ENCODE results near the gene EPHB2.

Gene EPHB2

DNA sequence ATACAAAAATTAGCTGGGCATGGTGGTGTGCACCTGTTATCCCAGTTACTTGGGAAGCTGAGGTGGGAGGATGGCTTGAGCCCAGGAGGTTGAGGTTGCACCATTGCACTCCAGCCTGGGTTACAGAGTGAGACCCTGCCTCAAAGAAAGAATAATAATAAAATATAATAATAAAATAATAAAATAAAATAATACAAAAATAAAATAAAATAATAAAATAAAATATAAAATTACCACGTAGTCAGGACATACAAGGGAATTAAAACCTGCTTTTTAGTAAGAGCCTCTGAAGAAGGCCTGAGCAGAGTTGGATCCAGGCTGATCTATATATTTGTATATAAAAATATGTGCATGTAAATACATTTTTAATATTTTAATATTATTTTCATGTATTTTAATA is 41.7 kb downstream of the EPHB2 start:
- no peak for DNase-seq

GRCh38 chr1:22753481-22753971 is 42.9 kb downstream of the EPHB2 start:
- DNase-seq, result no peak

DNA sequence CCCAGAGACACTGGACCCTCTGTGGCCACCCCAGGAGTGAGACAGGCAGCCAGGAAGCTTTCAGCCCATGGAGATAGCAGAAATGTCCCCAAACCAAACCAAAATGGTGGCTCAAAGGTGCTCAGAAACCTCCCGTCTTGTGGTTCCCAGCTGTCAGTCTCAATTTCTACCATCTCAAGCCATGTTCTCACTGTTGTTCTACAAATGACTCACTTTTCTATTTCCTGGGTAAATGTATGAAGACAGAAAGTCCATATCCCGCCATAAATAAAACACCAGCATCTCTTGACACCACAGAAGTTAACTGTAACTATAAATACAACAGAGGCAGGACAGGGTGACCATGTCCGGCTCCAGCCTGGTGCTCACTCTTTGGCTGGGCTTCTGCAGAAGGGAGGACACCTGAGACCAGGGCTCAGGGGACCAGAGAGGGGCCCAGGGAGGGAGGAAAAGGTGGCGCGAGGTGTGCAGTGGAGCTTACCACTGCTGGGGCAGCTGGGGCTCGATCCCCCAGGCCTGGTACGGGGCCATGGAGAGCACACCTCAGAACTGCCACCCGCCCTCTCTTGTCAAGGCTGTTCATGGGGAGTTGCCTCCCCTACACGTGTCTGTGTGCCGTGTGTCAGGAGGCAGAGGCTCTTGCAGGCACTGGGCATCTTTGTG is 43.6 kb downstream of the EPHB2 start:
- DNase-seq, result no peak

- DNase-seq, result no peak
Measured at GRCh38 chr1:22754824-22755223, 44.2 kb downstream of the EPHB2 start.

DNA sequence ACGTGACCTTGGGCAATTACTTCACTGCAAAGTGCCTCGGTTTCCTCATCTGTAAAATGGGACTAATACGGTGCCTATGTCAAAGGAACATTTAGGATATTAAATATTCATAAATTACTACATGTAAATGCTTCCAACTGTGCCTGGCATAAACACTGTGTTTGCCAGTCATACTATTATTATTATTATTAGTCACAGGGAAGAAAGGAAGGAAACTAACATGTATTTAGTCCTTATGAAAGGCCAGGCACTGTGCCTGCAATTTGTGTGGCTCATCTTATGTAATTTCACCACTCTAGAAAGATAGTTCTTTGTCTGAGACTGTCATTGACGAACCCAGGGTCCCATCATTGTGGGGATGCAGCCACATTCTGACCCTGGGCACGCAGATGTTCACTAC is 45.0 kb downstream of the EPHB2 start:
- DNase-seq, result no peak

DNA sequence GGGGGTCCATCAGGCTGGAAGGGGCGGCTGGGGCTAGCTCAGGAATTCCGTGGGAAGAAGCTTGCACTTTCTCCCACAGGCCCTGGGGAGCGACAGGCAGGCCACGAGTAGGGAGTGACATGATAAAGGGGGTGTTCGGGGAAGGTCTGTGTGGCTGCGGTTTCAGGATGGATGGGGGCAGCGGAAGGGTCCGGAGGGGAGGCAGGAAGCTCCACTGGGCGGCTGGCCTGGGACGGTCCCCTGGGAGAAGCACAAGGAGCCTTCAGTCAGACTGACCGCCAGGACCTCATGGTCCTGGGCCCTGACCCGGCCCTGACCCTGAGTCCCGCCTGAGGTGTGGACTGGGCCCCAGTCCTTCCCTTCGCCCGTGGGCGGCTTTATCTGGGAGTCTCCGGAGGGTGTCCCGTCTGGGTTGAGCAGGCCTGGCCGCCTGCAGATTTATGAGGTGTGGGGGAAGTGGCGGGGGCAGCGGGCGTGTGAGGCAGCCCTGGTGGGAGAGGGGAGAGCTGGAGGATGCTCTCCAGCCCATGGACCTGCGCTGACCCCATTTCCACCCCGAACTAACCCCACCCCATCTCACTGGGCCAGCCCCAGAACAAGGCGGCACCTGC is 45.6 kb downstream of the EPHB2 start:
- no peak for DNase-seq

- DNase-seq, result no peak
Measured at GRCh38 chr1:22760455-22760854, 49.8 kb downstream of the EPHB2 start.

GRCh38 chr1:22761101-22761500 is 50.5 kb downstream of the EPHB2 start:
- no peak for DNase-seq

GRCh38 chr1:22761821-22762220 is 51.2 kb downstream of the EPHB2 start:
- no peak for DNase-seq

GRCh38 chr1:22763487-22764200 is 53.0 kb downstream of the EPHB2 start:
- no peak for DNase-seq

GRCh38 chr1:22767852-22768251 is 57.2 kb downstream of the EPHB2 start:
- no peak for DNase-seq

DNA sequence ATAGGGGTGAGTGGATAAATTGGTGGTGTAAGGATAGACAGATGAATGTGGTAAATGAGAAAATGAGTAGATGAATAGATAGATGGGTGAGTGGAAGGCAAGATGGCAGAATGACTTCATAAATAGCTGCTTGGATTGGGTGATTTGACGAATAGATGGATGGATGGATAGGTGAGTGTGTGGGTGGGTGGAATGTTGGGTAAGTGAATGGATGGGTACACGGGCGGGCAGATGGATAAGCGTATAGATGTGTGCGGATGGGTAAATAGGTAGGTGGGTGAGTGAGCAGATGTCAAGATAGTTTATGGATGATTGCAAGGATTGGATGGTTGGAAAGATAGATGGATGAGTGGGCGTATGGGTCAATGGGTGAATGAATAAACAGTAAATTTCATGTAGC is 59.3 kb downstream of the EPHB2 start:
- DNase-seq, result no peak

DNA sequence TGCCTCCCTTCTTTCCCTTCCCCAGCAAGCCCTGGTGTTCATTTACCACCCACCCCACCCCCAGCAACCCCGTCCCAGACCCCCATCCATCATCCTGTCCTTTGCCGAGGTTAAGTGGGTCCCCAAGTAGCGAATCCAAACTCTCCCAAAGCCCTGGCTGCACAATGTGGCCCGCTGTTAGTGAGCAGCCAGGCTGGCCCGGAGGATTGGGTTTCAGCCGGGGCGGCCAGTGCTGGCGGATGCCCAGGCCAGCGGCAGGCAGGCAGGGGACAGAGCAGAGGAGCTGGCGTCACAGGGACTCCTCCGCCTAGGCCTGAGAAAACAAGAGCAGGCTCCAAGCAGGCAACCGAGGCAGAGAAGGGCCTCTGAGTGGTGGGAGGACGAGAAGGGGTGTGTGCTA is 61.4 kb downstream of the EPHB2 start:
- no peak for DNase-seq

GRCh38 chr1:22773981-22774832 is 63.6 kb downstream of the EPHB2 start:
- DNase-seq, result no peak

GRCh38 chr1:22774833-22775182 is 64.2 kb downstream of the EPHB2 start:
- DNase-seq, result no peak

DNA sequence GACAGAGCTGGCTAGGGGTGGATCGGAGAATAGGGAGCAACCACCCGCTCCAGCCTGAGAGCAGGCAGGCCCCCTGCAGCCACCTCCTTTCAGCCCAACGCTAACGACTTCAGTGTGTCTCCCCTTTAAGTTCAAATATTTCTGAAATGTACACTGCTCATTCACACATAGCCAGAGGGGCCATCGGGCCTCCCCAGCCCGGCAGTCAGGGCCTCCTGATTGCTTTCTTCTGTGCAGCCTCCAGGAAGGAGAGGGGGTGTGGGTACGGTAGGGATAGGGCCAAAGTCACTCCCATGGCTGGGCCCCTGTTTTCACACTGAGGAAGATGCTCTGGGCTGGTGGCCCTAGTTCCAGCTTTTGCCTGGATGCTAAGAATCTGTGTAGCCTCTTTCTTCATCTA is 64.8 kb downstream of the EPHB2 start:
- DNase-seq, result no peak

DNA sequence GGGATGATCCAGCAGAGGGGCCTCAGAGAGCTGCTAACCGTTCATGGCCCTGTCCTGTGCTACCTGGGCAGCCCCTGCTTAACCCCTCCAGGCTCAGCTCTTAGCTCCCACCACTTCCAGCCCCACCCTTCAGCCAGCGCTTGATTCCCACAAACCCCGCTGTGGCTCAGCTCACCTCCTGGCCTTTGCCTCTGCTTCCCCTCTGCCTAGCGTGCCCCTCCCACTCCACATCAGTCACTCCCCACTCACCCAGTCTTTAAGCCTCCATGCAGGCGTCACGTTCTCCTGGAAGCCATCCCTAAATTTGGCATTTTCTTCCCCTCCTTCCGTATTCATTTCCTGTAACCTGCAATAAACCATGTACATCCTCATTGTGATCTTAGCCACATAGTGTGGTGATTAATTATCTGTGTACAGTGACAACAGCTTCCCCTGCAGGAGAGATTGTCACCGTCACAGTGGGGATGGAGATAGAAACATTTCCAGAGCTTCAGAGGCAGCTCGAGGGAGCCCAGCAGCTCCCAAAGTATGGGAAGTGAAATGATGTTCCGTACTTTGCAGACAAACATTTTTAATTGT is 65.5 kb downstream of the EPHB2 start:
- DNase-seq, result no peak

DNA sequence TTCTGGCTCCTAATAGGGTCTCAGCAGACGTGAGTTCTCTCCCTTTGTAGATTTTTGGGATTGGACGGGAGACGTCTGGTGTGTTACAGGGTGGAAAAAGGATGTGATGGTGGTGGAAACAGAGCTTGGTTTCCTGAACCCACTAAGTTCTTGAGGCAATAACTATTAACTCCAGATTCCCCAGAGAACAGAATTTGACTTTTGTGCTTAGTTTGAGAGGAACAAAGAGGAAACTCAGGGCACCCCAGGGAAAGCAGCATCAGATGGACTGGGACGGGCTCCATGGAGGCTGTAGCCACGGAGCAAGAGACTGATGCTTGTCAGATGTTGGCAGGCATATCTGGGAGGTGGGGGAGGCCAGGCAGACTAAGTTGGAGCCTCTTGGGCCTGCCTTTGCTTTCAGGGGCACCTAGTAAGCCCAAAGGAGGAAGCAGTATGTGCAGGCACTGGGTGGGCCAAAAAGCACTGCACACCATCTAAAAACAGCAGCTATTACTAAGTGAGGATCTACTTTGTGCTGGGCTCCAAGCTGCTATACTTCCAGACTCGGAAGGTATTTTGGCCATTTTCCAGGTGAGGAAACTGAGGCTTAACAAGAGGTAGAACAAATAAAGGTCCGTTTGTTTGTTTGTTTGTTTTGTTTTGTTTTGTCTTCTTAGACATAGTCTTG is 66.9 kb downstream of the EPHB2 start:
- no peak for DNase-seq

- no peak for DNase-seq
Measured at GRCh38 chr1:22778408-22778807, 67.8 kb downstream of the EPHB2 start.

- DNase-seq, result no peak
Measured at GRCh38 chr1:22778862-22779520, 68.4 kb downstream of the EPHB2 start.

- DNase-seq, result no peak
Measured at GRCh38 chr1:22780696-22781095, 70.1 kb downstream of the EPHB2 start.

GRCh38 chr1:22781483-22781882 is 70.8 kb downstream of the EPHB2 start:
- DNase-seq, result no peak
